Measurements from ENCODE around the gene STPG3. TPM values are rescaled to one million over a fixed set of nuclear protein-coding genes. Genes with fewer than 3 reads are reported as not detected.

The STPG3 gene
- total and polyA plus RNA-seq, 12 donors, result 0.25 to 3.1 (median 0.32) TPM; not detected in 9

DNA sequence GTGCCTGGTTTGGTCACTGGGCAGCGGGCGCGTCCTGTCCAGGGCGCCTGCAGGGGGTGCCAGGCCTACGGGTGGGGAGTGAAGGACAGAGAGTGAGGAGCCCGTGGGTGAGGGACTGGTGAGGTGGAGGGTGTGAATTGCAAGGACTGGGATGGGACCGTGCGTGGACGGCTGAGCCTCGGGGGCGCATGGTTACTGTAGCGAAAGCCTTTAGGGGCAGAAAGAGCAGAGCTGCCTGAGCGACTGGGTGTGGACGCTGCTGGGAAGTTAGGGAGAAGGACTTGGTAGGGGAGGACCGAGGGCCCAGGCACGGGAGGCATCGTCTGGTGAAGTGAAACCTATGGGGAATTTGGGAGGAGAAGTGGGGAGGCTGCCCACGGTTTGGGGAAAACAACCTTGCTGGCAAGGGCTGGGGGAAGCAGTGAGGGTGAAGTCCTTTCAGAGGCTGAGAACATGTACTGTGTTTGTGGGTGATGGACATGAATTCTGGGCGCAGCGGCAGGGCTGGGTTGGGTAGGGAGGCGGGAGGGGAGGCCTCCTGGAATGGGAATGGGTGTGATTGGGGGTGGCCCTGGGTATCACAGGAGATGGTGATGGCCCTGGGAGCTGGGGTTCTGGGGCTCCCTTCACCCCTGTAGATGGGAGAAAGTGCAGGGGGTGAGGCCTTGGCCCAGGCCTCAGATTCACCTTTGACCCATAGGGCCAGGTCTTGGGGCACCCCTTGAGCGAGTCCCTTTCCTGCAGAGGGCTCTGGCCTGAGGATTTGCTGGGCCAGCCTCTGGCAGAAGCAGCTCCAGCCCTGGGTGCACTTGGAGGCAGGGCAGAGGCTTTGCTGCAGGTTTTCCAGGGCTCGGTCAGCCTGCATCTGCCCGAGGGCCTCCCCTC, 24.7 kb downstream of the STPG3 start:
- Histone ChIP-seq H3K27me3 (peaks cover 9% of the 10 kb centered on the region), H3K9me3 (replicated peaks in 1 of 3) (no peaks in the 10 kb centered on the region), H3K36me3 (replicated peaks in 1 of 2) (peaks cover 0 to 20% of the 10 kb centered on the region in 2 donors), H3K27ac (no peak overlapping the region), H3K4me3 (no peak overlapping the region), H3K4me1 (replicated peaks in 1 of 2) (peaks cover 0 to 7% of the 10 kb centered on the region in 2 donors)
- intact Hi-C loops (cut with DNase I), result no loop called here
- no peak for TF ChIP-seq POLR2A (IDR thresholded peaks at IDR 0.05)
- TF ChIP-seq, protein P1, sequence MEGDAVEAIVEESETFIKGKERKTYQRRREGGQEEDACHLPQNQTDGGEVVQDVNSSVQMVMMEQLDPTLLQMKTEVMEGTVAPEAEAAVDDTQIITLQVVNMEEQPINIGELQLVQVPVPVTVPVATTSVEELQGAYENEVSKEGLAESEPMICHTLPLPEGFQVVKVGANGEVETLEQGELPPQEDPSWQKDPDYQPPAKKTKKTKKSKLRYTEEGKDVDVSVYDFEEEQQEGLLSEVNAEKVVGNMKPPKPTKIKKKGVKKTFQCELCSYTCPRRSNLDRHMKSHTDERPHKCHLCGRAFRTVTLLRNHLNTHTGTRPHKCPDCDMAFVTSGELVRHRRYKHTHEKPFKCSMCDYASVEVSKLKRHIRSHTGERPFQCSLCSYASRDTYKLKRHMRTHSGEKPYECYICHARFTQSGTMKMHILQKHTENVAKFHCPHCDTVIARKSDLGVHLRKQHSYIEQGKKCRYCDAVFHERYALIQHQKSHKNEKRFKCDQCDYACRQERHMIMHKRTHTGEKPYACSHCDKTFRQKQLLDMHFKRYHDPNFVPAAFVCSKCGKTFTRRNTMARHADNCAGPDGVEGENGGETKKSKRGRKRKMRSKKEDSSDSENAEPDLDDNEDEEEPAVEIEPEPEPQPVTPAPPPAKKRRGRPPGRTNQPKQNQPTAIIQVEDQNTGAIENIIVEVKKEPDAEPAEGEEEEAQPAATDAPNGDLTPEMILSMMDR (IDR thresholded peaks at IDR 0.05), result no peak
- peak in 2 of 7 donors; percentile 9 to 17 for DNase-seq
- WGBS, 4 donors, result 78 to 81% (median 78%) methylated on average over 22 to 24 of the region's 24 CpGs

DNA sequence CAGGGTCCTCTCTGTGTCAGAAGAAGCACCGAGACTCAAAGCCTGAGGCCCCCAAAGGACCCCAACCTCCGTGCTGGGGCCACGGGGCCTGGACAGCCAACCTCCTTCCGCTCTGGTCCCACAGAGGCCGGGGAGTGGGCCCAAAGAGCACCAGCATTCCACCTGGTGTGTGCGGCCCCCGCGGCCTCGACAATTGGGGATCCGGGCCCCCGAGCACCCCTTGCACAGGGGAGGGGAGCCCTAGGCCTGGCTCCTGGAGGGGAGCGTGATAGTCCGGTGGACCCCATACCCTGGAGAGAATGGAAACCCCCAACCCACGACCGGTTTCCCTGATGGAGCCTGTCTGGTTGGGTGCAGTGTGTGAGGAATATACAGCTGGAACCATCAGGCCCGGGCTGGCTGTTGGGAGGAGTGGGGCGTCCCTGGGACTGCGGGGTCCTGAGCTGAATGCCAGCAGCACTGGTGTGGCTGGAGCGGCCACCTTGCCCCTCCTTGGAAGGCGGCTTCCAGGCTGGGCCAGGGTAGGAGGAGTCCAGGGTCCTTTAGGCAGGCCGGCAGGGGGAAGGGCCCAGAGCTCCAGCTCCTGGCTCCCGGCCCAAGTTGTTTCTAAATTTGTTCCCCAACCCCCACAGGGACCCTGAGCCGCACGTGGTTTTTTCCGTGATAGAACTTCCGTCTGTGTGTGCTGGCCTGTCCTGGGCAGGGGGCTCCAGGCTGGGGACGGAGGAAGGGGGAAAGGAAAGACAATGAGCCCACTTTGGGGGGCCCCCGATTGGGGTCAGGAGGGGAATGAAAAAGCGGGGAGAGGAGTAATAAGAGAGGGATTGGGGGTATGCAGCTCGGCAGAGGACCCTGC, 25.6 kb downstream of the STPG3 start:
- Histone ChIP-seq H3K4me3 (peak overlapping the region in 2 of 4 donors; percentile 16 to 72), H3K9me3 (replicated peaks in 1 of 3) (no peaks in the 10 kb centered on the region), H3K27me3 (peaks cover 9% of the 10 kb centered on the region), H3K36me3 (replicated peaks in 1 of 2) (peaks cover 0 to 14% of the 10 kb centered on the region in 2 donors), H3K4me1 (replicated peaks in 1 of 2) (peaks cover 0 to 7% of the 10 kb centered on the region in 2 donors), H3K27ac (peak overlapping the region; percentile 27 to 94 (median 72))
- WGBS, 4 donors, result 11 to 45% (median 40%) methylated on average over 9 to 30 of the region's 30 CpGs
- DNase-seq, result peak; percentile 58 to 83 (median 69)
- TF ChIP-seq, protein P1 (IDR thresholded peaks at IDR 0.05), result no peak
- no peak for TF ChIP-seq POLR2A (IDR thresholded peaks at IDR 0.05)
- intact Hi-C loops (cut with DNase I), result no loop called here

DNA sequence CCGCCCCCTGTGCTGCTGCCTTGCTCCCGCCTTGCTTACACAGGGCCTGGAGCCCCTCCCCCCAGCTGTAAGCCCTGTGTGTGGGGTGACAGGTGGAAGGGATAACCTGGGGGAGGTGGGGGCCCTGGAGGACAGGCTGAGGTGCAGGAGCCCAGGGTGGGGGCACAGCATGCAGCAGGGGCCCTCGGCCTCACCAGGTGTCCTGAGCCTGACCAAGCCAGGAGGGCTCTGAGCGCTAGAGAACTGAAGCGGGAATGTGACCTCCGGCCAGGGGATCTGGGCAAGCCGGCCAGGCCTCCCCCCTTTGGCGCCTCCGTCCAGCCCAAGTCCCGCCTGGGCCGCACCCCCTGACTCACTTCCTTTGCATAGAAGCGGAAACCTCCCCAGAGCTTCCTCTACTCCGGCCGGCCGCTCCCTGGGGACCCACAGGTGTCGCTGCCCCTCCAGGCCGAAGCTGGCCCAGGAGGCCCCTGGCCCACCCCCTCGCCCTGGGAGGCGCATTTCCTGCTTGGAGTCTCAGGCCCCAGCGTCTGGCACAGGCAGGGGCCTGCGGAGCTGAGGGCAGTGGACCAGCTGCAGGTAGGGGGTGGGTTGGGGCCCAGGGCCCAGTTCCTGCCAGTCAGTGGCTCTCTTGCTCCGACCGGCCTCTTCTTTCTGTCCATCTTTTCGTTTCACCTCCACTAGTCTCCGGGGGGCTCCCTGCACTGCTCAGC, 26.4 kb downstream of the STPG3 start, which contains the start of gene TOR4A:
TSS of gene TOR4A (plus strand) at position 398 of the 713 bp plus-strand sequence. CDS start 964 bp downstream, outside the sequence.
- DNase-seq, result peak; percentile 67 to 86 (median 75)
- Histone ChIP-seq H3K36me3 (replicated peaks in 1 of 2) (peaks cover 0 to 8% of the 10 kb centered on the region in 2 donors), H3K4me3 (peak within 1 kb of the TSS in 2 of 4 donors; percentile 26 to 72), H3K27ac (peak within 1 kb of the TSS; percentile 27 to 94 (median 72)), H3K27me3 (peaks cover 9% of the 10 kb centered on the region), H3K4me1 (replicated peaks in 1 of 2) (peaks cover 0 to 7% of the 10 kb centered on the region in 2 donors), H3K9me3 (replicated peaks in 1 of 3) (no peaks in the 10 kb centered on the region)
- 37 to 64% (median 42%) methylated on average over 10 to 25 of the region's 25 CpGs for WGBS, 4 donors
- intact Hi-C loops (cut with DNase I), result no loop called here
- TF ChIP-seq POLR2A (IDR thresholded peaks at IDR 0.05), result peak; percentile 15 to 33
- TF ChIP-seq, protein P1 (IDR thresholded peaks at IDR 0.05), result no peak

Data from adrenal gland (tissue), 12 donors.